Activated CD8-positive, alpha-beta memory T cell treated with anti-CD3 and anti-CD28 coated beads, Interleukin-2, amount 50 U/mL, for 24 hours (primary cell): ENCODE measurements around the gene ROBO2.

Source experiments
- DNase-seq: peaks from one replicate; pipeline ENCODE4 v3.0.0-alpha.2; 2020; ENCODE audit errors: extremely low read depth

The ROBO2 gene

GRCh38 chr3:77685713-77686112 is 645.8 kb downstream of the ROBO2 start:
- DNase-seq: no peak

GRCh38 chr3:77686560-77686959 is 646.7 kb downstream of the ROBO2 start:
- no peak for DNase-seq

DNA sequence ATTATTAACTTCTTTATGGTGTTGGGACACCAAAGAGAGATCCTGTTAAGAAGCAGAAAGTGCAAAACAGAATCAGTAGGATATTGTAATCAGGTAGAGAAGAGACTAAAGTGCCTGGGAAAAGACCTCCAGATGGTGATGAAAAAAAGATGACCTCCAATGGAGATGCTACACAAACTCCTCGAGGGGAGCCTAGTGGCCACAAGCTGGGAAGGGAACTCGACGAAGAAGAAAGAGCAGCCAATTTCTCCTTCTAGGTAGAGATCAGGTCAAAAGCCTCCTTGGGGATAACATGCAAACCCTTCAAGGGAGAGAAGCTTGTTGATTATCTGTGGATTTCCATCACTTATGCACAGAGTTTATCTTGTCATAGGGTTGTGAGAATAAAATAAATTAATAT is 647.6 kb downstream of the ROBO2 start:
- no peak for DNase-seq

DNA sequence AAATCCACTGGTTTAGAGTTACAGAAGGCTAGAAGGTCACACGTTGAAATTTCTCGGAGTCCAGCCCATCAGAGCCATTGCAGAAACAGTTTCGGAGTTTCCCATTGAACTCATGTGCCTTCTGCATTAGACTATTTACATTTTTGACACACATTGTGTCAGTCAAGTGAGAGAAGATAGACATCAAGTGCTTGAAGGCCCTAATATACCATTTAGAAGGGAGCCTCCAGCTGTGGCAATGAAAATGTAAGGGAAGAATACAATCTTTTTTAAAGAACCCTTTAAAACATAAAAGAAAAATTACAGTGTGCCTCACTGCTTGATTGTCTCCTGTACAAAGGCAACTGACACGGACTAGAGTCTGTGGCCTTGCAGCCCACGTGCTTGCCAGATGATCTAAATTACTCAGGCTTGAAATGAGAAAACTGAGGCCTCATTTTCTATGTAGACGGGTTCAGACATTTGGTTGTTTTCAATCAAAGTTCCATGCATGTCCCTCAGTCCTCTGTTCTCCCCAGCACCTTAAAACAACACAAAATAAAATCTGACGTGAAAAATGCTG is 650.5 kb downstream of the ROBO2 start:
- no peak for DNase-seq

GRCh38 chr3:77693147-77693546 is 653.2 kb downstream of the ROBO2 start:
- no peak for DNase-seq

DNA sequence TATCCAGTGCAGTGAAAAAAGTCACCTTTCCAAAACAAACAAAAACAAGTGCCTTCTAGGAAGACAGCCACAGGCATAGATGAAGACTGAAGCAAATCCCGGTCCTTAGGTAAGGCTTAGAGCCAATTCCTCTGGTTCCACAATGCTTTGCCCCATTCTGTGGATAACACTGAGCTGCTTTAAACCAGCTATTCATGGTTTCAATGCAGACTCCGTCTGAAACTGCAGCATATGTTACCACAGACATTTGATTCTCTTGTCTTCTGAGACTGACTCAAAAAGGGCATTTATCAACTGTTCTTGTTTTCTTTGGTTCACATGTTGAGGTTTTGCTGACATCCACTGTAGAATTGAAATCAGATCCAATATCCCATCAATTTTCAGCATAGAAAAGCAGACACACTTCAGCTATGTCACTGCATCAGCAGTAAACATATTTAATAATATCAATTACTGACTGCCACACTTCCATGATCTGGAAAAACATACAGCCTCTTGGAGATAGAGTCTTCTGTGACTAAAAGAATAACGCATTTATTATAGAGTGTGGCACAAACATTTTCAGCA is 659.3 kb downstream of the ROBO2 start:
- no peak for DNase-seq
